Dedifferentiated amniotic fluid mesenchymal stem cell (primary cell): ENCODE measurements around the gene LAS1L.
"Not testable (repeated sequence)": the region's sequence is repeated elsewhere in the genome, so short reads cannot be mapped to it uniquely, and the experiment has no call there.

Experiments
- DNase-seq: peaks from one replicate; pipeline ENCODE4 v3.0.0-alpha.2; 2016; ENCODE audit errors: extremely low spot score

Gene LAS1L

DNA sequence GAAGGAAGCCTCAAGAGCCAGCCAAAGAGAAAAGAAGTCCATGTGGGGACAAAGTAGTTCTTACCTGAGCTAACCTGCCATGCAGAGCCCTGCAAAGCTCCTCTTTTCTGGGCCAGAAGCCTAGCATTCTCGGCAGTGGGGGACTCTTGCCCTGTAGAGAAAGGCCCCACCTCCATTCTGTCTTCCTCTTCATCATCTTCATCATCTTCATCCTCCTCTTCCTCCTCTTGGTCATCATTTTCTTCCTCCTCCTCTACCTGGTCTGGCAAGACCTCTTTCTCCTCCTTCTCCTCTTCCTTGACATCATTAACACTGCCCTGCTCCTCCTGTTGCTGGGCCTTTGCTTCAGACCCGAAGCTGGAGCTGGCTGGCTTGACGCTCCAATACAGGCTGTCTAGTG lies 16.7 kb downstream of the LAS1L start:
- no peak for DNase-seq

DNA sequence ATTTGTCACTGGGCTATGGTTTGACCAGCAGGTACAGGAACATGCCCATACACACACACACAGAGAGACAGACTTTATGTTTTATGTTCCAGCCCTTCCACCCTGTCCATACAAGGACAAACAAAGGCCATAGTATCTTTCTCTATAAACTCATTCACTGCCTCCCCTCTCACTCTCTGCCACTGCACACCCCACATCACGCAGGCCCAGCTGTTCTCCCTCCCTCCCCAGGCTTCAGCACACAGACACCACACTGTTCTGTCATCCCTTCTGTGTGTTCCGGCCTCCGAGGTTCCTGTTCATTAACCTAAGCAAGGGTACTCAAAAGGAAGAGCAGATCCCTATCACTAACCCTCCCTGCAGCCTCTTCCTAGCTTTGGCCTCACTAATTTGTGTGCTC lies 17.8 kb downstream of the LAS1L start:
- no peak for DNase-seq

DNA sequence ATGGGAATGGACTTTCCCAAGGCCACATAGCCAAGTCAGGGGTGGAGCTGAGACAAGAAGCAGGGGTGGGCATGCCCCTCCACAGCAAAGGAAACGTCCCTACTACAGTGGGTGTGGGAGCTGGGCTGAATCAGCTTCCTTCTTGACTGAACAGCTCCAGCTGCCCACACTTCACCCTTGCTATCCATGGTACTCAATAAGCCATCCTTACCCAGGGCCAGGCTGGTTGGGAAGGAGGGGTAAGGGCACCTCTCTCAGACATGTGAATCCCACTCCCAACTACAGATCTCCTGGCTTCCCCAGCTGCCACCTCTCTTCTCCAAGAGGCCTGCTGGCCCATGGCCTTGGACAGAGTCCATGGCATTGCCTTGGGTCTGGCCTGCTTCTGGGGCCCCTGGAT lies 21.0 kb downstream of the LAS1L start:
- no peak for DNase-seq

DNA sequence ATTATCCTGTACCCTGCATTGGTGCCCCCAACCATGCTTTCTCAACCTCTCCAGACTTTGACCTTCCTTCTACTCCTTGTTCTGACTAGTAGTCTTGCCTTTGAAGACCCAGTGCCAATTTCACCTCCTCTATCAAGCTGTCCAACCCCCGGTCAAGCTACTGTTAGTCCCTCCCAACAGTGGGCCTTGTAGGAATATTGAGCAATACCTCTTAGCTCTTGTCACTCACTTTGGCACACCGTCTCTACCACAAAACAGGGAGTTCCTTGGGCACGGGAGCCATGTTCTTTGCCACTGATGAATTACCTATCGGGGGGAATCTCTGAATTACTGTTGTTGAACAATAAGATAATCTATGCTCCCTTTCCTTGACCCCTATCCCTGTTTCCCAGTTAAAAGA lies 25.2 kb downstream of the LAS1L start:
- DNase-seq, result no peak

DNA sequence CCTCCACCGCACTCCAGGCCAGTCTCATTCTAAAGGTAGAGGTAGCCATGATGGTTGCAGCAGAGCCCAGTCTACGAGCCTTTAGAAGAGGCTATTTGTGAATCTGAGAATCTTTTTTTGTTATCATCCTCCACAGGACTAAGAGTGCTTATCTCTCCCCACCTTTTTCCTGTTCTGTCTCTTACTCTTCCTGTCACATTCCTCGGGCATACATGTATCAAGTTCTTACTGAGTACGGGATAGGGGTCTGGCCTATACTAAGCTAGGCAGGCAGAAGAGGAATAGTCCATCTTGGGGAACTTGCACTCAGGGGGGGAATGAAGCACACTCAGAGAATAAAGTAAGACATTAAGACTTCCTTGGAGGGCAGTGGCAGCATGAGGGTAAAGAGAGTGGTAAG lies 25.7 kb downstream of the LAS1L start:
- DNase-seq, result no peak

DNA sequence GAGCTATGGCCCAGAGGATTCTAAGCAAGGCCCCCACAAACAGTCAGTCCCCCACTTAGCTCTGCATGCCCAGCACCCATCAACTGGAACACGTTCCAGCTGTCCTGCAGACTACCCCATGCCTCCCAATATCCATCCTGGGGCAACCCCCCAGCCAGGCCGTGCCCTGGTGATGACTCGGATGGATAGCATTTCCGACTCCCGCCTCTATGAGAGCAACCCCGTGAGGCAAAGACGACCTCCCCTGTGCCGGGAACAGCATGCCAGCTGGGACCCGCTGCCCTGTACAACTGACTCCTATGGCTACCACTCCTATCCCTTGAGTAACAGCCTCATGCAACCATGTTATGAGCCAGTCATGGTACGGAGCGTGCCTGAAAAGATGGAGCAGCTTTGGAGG lies 32.0 kb downstream of the LAS1L start:
- no peak for DNase-seq

DNA sequence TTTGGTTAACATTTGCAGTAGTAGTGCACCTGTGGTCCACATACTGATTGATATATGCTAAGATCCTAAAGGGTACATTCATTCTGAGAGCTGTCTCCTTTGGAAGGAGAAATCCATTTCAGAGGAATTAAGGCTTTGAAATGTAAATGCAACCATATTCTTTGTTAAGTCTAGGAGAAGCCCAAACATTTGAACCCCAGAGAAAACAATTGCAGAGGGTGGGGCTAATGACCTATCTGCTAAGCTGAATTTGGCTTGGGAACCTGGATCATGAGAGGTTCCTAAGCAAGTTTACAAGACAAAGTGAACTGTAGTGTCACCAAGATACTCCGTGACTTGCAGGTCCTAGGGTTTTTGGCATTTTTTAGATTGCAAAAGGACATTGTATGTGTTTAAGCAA lies 41.2 kb downstream of the LAS1L start:
- no peak for DNase-seq

DNA sequence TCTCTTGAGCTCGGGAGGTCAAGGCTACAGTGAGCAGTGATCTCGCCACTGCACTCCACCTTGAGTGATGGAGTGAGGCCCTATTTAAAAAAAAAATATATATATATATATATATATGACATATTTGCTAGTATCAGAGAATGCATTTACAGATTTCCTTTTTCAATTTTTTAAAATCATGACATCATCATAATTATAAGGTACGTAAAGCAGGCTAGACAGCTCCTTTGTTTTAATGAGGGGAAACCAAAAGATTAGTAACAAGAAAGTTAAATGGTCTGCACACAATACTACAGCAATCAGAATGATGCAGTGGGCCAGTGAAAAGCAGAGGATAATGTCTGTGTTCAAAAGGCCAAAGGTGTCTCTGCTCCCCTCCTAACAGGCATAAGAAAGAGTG lies 43.0 kb downstream of the LAS1L start:
- DNase-seq, result no peak

DNA sequence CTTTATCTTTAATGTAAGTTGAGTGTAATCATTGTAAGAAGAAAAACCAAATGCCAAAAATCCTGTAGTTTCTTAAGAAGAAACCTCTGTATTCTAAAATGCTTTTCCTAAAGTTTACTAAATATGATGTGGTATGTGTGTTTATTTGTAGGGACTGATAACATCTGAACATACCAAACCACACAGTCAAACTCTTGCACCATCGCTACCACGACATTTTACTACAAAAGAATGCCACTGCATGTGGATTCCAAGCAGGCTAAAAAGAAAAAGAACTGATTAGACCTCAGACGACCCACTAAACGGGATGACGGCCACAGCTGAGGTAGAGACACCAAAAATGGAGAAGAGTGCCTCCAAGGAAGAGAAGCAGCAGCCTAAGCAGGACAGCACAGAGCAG lies 46.1 kb downstream of the LAS1L start:
- DNase-seq, result no peak

DNA sequence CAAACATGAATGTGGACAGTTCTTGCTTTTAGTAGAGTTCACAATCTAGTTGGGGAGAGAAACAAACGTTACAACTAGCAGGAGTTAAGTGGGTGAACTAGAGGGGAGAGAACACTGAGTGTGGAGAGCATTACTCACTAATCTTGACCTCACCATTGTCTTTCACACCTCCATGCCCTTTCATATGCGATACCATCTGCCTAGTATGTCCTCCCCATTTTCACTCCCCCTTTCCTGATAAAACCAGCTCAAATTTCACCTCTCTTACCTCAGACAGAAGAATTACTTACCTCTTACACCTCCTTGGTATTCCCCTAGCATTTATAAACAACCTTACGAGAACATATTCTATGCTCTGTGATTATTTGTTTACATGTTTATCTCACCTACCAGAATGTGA lies 53.6 kb downstream of the LAS1L start:
- no peak for DNase-seq

DNA sequence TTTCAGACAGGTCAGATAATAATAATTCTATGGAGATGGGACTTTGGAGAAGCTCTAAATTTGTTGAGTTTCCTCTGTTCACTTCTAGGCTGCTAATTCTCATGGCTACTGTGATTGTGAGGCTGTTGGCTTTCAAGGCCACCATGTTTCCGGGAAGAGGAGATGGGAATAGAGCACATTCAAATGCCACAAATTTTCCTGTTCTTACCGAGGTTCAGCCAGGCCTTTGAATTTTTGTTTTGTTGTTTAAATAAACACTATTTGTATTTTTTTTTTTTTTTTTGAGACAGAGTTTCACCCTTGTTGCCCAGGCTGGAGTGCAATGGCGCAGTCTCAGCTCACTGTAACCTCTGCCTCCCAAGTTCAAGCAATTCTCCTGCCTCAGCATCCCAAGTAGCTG lies 55.5 kb downstream of the LAS1L start:
- DNase-seq, result not testable (repeated sequence)

DNA sequence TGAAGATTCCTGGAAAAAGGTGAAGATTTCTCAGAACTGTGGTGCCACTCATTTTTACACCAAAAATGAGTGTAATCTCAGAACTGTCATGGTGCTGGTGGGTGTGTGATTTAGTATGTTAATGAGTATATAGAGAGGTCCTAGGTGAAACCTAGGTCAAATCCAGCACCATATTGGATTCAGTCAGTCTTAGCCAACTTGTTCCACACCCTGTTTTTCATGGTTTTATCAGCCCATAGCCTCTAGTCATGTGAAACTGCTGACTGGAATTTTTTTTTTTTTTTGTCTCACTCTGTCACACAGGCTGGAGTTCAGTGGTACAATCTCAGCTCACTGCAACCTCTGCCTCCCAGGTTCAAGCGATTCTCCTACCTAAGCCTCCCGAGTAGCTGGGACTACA lies 58.0 kb downstream of the LAS1L start:
- no peak for DNase-seq

DNA sequence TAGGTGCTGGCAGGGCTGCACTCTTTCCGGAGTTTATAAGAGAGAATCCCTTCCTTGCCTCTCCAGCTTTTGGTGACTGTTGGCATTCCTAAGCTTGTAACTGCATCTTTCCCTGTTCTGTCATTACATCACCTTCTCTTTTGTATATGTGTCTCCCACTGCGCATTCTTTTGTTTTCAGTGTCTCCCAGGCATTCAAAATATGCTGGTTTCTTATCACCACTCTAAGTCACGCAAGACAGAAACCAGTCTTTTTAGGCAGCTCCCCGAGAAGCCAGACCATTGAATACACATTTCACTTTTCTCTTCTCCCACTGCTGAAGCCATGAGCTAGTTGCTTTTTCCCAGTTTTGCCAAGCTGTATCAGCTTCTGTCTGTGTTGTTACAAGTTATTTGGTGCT lies 71.0 kb downstream of the LAS1L start:
- DNase-seq, result peak; percentile 54
